Neural progenitor cell (in vitro differentiated cells): ENCODE results near the gene GNS.

Experiments used
- CTCF ChIP-seq: fragments of 200-600 bp; sonication (generic); IDR thresholded peaks from 2 replicates; pipeline ENCODE4 v1.5.1; 2017; ENCODE audit warnings: antibody characterized with exemption, mild to moderate bottlenecking
- EZH2 ChIP-seq: fragments of 200-600 bp; sonication (generic); IDR thresholded peaks from 2 replicates; pipeline ENCODE4 v1.6.1; 2017; ENCODE audit warnings: antibody characterized with exemption, mild to moderate bottlenecking, moderate library complexity
- EZH2phosphoT487 ChIP-seq: fragments of 200-600 bp; sonication (generic); IDR thresholded peaks from 2 replicates; pipeline ENCODE4 v1.6.1; 2017; ENCODE audit warnings: antibody characterized with exemption

GRCh38 chr12:64688715-64689114 is 70.5 kb downstream of the GNS start:
- TF ChIP-seq EZH2 (no peak), CTCF (no peak), EZH2phosphoT487 (no peak)
